H1 (cell line): Measurements from ENCODE around the gene TAF11L11. TPM values are rescaled to one million over a fixed set of nuclear protein-coding genes. Genes with fewer than 3 reads are reported as not detected.

Source experiments
- CTCF ChIA-PET: fragments of 300-600 bp; sonication (Branson Sonifier 250); formaldehyde crosslinking; loops from one replicate; lab custom pipeline; 2021; ENCODE audit not compliant: partially characterized antibody; lab: Charles Lee
- POLR2A ChIA-PET: fragments of 300-600 bp; sonication (Branson Sonifier 250); formaldehyde crosslinking; loops from one replicate; lab custom pipeline; 2021; ENCODE audit warnings: inconsistent platforms; ENCODE audit not compliant: partially characterized antibody; lab: Charles Lee
- DNase-seq, 2 experiments: peaks; one replicate each; pipeline versions ENCODE4 v3.0.0 to v3.0.0-alpha.2; 2010 to 2022; ENCODE audit warnings: low spot score in 2 of 2, low read depth in 1 of 2, mixed read lengths in 1 of 2
- FAIRE-seq: peaks from 2 replicates; lab custom pipeline; 2011; peaks lifted over from hg19 to GRCh38; lab: Jason Lieb, UNC
- H2AFZ ChIP-seq: 2 replicates; pipeline ENCODE4 v1.8.1; 2012; ENCODE audit warnings: low read length, inconsistent platforms
- H2AK5ac ChIP-seq: 2 replicates; pipeline ENCODE4 v1.6.1; 2013; ENCODE audit warnings: low read depth, low read length
- H2BK120ac ChIP-seq: replicated peaks from 2 replicates; pipeline ENCODE3; 2013; ENCODE audit warnings: low read depth, low read length, inconsistent platforms
- H2BK12ac ChIP-seq: 2 replicates; pipeline ENCODE4 v1.6.1; 2013; ENCODE audit warnings: low read depth, low read length
- H2BK15ac ChIP-seq: 2 replicates; pipeline ENCODE4 v1.6.1; 2013; ENCODE audit warnings: low read length
- H2BK20ac ChIP-seq: 2 replicates; pipeline ENCODE4 v1.6.1; 2013; ENCODE audit warnings: low read length
- H2BK5ac ChIP-seq: 2 replicates; pipeline ENCODE4 v1.6.1; 2013; ENCODE audit warnings: low read depth, low read length
- H3K14ac ChIP-seq: 2 replicates; pipeline ENCODE4 v1.6.1; 2013; ENCODE audit warnings: inconsistent platforms; ENCODE audit not compliant: insufficient read length
- H3K18ac ChIP-seq: 2 replicates; pipeline ENCODE4 v1.6.1; 2013; ENCODE audit warnings: low read length; ENCODE audit errors: extremely low read depth
- H3K23ac ChIP-seq: 2 replicates; pipeline ENCODE4 v1.6.1; 2013; ENCODE audit warnings: inconsistent platforms; ENCODE audit not compliant: insufficient read length
- H3K23me2 ChIP-seq: 2 replicates; pipeline ENCODE4 v1.6.1; 2013; ENCODE audit warnings: low read depth, low read length
- H3K27ac ChIP-seq: 2 replicates; pipeline ENCODE4 v1.6.1; 2011; ENCODE audit warnings: low read depth, low read length, inconsistent platforms
- H3K27me3 ChIP-seq, 4 experiments: replicated peaks in 1 of 4; 1 replicate in 1 of 4; 2 replicates in 3 of 4; pipeline versions ENCODE4 v1.6.1 to v1.8.1; 2011 to 2013; ENCODE audit warnings: low read length in 3 of 4, mild to moderate bottlenecking in 3 of 4, inconsistent platforms in 2 of 4, mixed read lengths in 2 of 4, moderate library complexity in 1 of 4; ENCODE audit not compliant: control insufficient read depth in 3 of 4, insufficient read depth in 3 of 4; ENCODE audit errors: extremely low read depth in 1 of 4
- H3K36me3 ChIP-seq, 4 experiments: 2 replicates each; pipeline versions ENCODE4 v1.6.1 to v1.8.1; 2011 to 2013; ENCODE audit warnings: mild to moderate bottlenecking in 4 of 4, low read length in 3 of 4, moderate library complexity in 2 of 4, control low read depth in 1 of 4, inconsistent platforms in 1 of 4; ENCODE audit not compliant: insufficient read depth in 4 of 4, control insufficient read depth in 2 of 4
- H3K4ac ChIP-seq: replicated peaks from 2 replicates; pipeline ENCODE3; 2013; ENCODE audit warnings: low read length, low read depth, mixed read lengths, inconsistent platforms; ENCODE audit not compliant: insufficient read length
- H3K4me1 ChIP-seq, 4 experiments: replicated peaks in 1 of 4; 1 replicate in 1 of 4; 2 replicates in 3 of 4; pipeline versions ENCODE4 v1.6.1 to v1.8.1; 2011 to 2013; ENCODE audit warnings: low read length in 3 of 4, inconsistent platforms in 2 of 4, mixed read lengths in 1 of 4; ENCODE audit not compliant: insufficient read depth in 4 of 4, control insufficient read depth in 3 of 4
- H3K4me2 ChIP-seq, 2 experiments: 2 replicates each; pipeline versions ENCODE4 v1.6.1 to v1.8.1; 2011 to 2013; ENCODE audit warnings: low read depth in 2 of 2, low read length in 2 of 2, control low read depth in 1 of 2, inconsistent platforms in 1 of 2, mild to moderate bottlenecking in 1 of 2; ENCODE audit not compliant: insufficient read depth in 1 of 2
- H3K4me3 ChIP-seq, 4 experiments: fragments of 200-600, 300-600 bp in 1 of 4; sonication (generic), shearing (Covaris generic), sonication (Bioruptor Twin) in 1 of 4; 2 replicates each; pipeline versions ENCODE4 v1.5.1 to v1.8.1; 2011 to 2016; ENCODE audit warnings: low read length in 4 of 4, low read depth in 3 of 4, control low read depth in 2 of 4, inconsistent platforms in 2 of 4, mild to moderate bottlenecking in 2 of 4, mixed read lengths in 1 of 4, moderate library complexity in 1 of 4; ENCODE audit not compliant: insufficient read depth in 2 of 4; ENCODE audit errors: extremely low read depth in 1 of 4
- H3K56ac ChIP-seq: replicated peaks from 2 replicates; pipeline ENCODE3; 2013; ENCODE audit warnings: low read depth, mild to moderate bottlenecking, mixed read lengths, low read length, inconsistent platforms; ENCODE audit not compliant: insufficient read length
- H3K79me1 ChIP-seq: 2 replicates; pipeline ENCODE4 v1.6.1; 2013; ENCODE audit warnings: low read depth, low read length, control low read depth
- H3K79me2 ChIP-seq, 2 experiments: 2 replicates each; pipeline versions ENCODE4 v1.6.1 to v1.8.1; 2012 to 2013; ENCODE audit warnings: low read length in 2 of 2, mild to moderate bottlenecking in 2 of 2, inconsistent platforms in 1 of 2; ENCODE audit not compliant: insufficient read depth in 2 of 2, control insufficient read depth in 1 of 2
- H3K9ac ChIP-seq, 4 experiments: replicated peaks in 1 of 4; 1 replicate in 1 of 4; 2 replicates in 3 of 4; pipeline versions ENCODE4 v1.6.1 to v1.8.1; 2011 to 2013; ENCODE audit warnings: low read depth in 3 of 4, low read length in 3 of 4, control low read depth in 2 of 4, mild to moderate bottlenecking in 2 of 4, moderate library complexity in 2 of 4, inconsistent platforms in 1 of 4; ENCODE audit errors: extremely low read depth in 1 of 4
- H3K9me3 ChIP-seq, 2 experiments: 2 replicates each; pipeline versions ENCODE4 v1.6.1 to v1.8.1; 2012 to 2013; ENCODE audit warnings: mild to moderate bottlenecking in 2 of 2, moderate library complexity in 2 of 2, control low read depth in 1 of 2, inconsistent platforms in 1 of 2, low read depth in 1 of 2, low read length in 1 of 2, mixed read lengths in 1 of 2; ENCODE audit not compliant: insufficient read depth in 2 of 2
- H4K20me1 ChIP-seq, 2 experiments: replicated peaks in 1 of 2; 2 replicates each; pipeline versions ENCODE3 to v1.8.1; 2011 to 2013; ENCODE audit warnings: inconsistent platforms in 2 of 2, low read length in 2 of 2, mild to moderate bottlenecking in 1 of 2; ENCODE audit not compliant: insufficient read depth in 2 of 2, control insufficient read depth in 1 of 2
- H4K5ac ChIP-seq: 2 replicates; pipeline ENCODE4 v1.6.1; 2013; ENCODE audit warnings: low read length, low read depth, mixed read lengths, inconsistent platforms; ENCODE audit not compliant: insufficient read length
- H4K8ac ChIP-seq: 2 replicates; pipeline ENCODE4 v1.8.0; 2013; ENCODE audit warnings: mild to moderate bottlenecking, moderate library complexity, low read length, inconsistent platforms; ENCODE audit not compliant: insufficient read depth; ENCODE audit errors: extremely low read depth
- H4K91ac ChIP-seq: replicated peaks from 2 replicates; pipeline ENCODE3; 2013; ENCODE audit warnings: low read length, mixed read lengths, inconsistent platforms; ENCODE audit not compliant: insufficient read length
- BRCA1 ChIP-seq: IDR thresholded peaks from 2 replicates; pipeline ENCODE4 v1.6.1; 2012; ENCODE audit warnings: low read depth, low read length, improper control_type of control experiment
- CBX5 ChIP-seq: fragments of 300-800, 300-1000 bp; sonication (generic); IDR thresholded peaks from 2 replicates; pipeline ENCODE4 v1.7.1; 2016; ENCODE audit warnings: antibody characterized with exemption, low read length, low read depth
- NRF1 ChIP-seq: IDR thresholded peaks from 2 replicates; pipeline ENCODE4 v1.6.1; 2011; ENCODE audit warnings: mild to moderate bottlenecking, low read depth, low read length, improper control_type of control experiment
- PHF8 ChIP-seq: fragments of 200-600 bp; sonication (generic); conservative IDR thresholded peaks from 2 replicates; pipeline ENCODE4 v1.7.1; 2012; ENCODE audit warnings: low read depth, mild to moderate bottlenecking, inconsistent platforms, low read length, moderate library complexity
- RAD21 ChIP-seq, 2 experiments: IDR thresholded peaks in 1 of 2; conservative IDR thresholded peaks in 1 of 2; 2 replicates each; pipeline ENCODE4 v1.6.1; 2011; ENCODE audit warnings: low read depth in 2 of 2, low read length in 2 of 2, improper control_type of control experiment in 1 of 2, inconsistent platforms in 1 of 2, mild to moderate bottlenecking in 1 of 2, moderate library complexity in 1 of 2
- RBBP5 ChIP-seq: IDR thresholded peaks from 2 replicates; pipeline ENCODE4 v1.7.1; 2012; ENCODE audit warnings: low read depth, mild to moderate bottlenecking, inconsistent platforms, low read length, moderate library complexity, borderline replicate concordance
- SIRT6 ChIP-seq: IDR thresholded peaks from one replicate; pipeline ENCODE4 v1.7.1; 2012; ENCODE audit warnings: low read length, inconsistent platforms
- WGBS, 2 experiments: shearing (Covaris generic) in 1 of 2; methylation state at CpG; one replicate each; pipeline versions ENCODE4 v1.1.6 to v1.1.7; 2013 to 2015; ENCODE audit warnings: low lambda C conversion rate in 2 of 2, mixed read lengths in 2 of 2, inconsistent platforms in 1 of 2, low coverage in 1 of 2, missing lambda C conversion rate in 1 of 2; ENCODE audit not compliant: insufficient replicate concordance in 2 of 2, insufficient coverage in 1 of 2, insufficient read length in 1 of 2; ENCODE audit errors: extremely low coverage in 1 of 2, missing lambda C conversion rate in 1 of 2; 5-methylcytosine and 5-hydroxymethylcytosine counted together
- polyA plus RNA-seq, 7 experiments: library from polyadenylated mRNA; depleted of rRNA in 3 of 7; stranded (reverse) in 5 of 7; unstranded in 2 of 7; fragments of >200 nt in 5 of 7; fragments of 200-250 nt in 2 of 7; gene quantifications; 1 replicate in 5 of 7; 2 replicates in 1 of 7; 4 replicates in 1 of 7; pipeline versions ENCODE4 v1.2.1 to v1.2.3, GENCODE V29; 2011 to 2013; ENCODE audit warnings: missing spikeins in 2 of 7, mixed read lengths in 2 of 7
- total RNA-seq: library from RNA; stranded (reverse); fragmentation: NEBNext Ultra II Directional; extraction: Animal tissue kit (Norgen Biotek cat#: 25700); gene quantifications from 2 replicates; pipeline ENCODE4 v1.2.1, GENCODE V29; 2021

TAF11L11 gene
- total and polyA plus RNA-seq, 2 of the 8 experiments (the other 6 are each of a cell fraction or from before 2014, with no cell fraction given): not detected

DNA sequence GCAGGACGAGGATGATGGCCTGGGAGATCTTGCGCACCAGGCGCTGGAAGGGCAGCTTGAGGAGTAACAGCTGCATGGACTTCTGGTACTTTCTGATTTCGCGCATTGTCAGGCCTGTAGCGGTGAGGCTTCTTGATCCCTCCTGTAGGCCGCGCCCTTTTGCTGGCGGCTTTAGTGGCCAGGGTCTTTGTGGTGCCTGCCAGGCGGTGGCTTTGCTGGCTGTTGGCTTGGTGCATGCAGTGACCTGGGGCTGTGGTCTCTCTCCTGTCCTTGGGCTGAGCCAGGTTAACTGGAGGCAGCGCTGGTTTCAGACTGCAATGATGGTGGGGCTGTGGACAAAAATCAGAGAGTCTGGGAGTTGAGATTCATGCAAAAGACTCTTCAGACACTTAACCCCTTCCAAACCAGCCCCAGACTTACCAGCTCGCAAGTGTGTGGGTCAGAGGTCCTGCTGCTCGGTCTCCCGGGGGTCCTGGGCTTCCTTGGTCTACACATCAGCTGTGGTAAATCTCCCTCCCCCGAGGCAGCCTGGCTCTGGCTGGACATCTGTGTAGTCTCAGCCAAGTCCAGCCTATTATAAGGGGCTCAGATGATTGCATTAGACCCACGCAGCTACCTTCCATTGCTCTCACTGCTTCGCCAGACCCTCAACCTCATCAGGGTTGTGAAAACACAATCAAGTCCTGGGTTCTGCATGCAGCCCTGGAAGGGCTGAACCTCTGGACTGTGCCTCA is 11.1 kb downstream of the TAF11L11 start:
- Histone ChIP-seq H2AFZ (no peak overlapping the region), H3K79me2 (no peaks in the 10 kb centered on the region), H4K8ac (no peak overlapping the region), H3K14ac (no peak overlapping the region), H3K4ac (no peak overlapping the region), H4K91ac (no peak overlapping the region), H3K9ac (no peak overlapping the region), H2BK12ac (no peak overlapping the region), H3K4me1 (no peaks in the 10 kb centered on the region), H2BK5ac (no peak overlapping the region), H3K9me3 (no peaks in the 10 kb centered on the region), H2BK120ac (no peak overlapping the region), H3K4me3 (no peak overlapping the region), H2BK15ac (no peak overlapping the region), H3K27ac (no peak overlapping the region), H3K23me2 (no peaks in the 10 kb centered on the region), H2BK20ac (no peak overlapping the region), H3K36me3 (no peaks in the 10 kb centered on the region), H3K4me2 (no peak overlapping the region), H4K20me1 (no peaks in the 10 kb centered on the region), H3K27me3 (no peaks in the 10 kb centered on the region), H3K18ac (no peak overlapping the region), H2AK5ac (no peak overlapping the region), H4K5ac (no peak overlapping the region), H3K79me1 (no peaks in the 10 kb centered on the region), H3K23ac (no peak overlapping the region), H3K56ac (no peak overlapping the region)
- CTCF ChIA-PET: interaction anchor here (1.0 kb wide), 1 partner anchor 11 kb away, joined by 3 read pairs; the partner anchor contains the start of gene TAF11L11
- DNase-seq (no peak), FAIRE-seq (no peak)
- TF ChIP-seq CBX5 (no peak), BRCA1 (no peak), RBBP5 (no peak), RAD21 (IDR thresholded peaks at IDR 0.05 in 1 of 2, conservative IDR thresholded peaks at IDR 0.05 in 1 of 2; ENCODE audit: low read depth in 2 of 2, low read length in 2 of 2) (peak in 1 of 2 experiments; percentile 0; a peak in 1 of 4 replicates), SIRT6 (no peak), PHF8 (no peak), NRF1 (no peak)
- POLR2A ChIA-PET: no interaction called here
- WGBS, 2 experiments: 92% methylated on average over 13 of the region's 17 CpGs; no CpG with 5 or more reads in 1 of the 2 experiments
